IPS-20b (cell line): ENCODE measurements around the gene NACA2.

Experiments used
- H3K27ac ChIP-seq: one replicate; pipeline ENCODE4 v1.5.1; 2013; ENCODE audit warnings: low read length
- H3K27me3 ChIP-seq: 2 replicates; pipeline ENCODE4 v1.6.1; 2013; ENCODE audit warnings: mild to moderate bottlenecking, low read length, inconsistent platforms; ENCODE audit not compliant: insufficient read depth
- H3K36me3 ChIP-seq: 2 replicates; pipeline ENCODE4 v1.6.1; 2013; ENCODE audit warnings: low read depth, mild to moderate bottlenecking, inconsistent platforms, low read length, moderate library complexity; ENCODE audit not compliant: insufficient read depth
- H3K4me1 ChIP-seq: 2 replicates; pipeline ENCODE4 v1.6.1; 2013; ENCODE audit warnings: mild to moderate bottlenecking, control low read depth, inconsistent platforms, low read length, moderate library complexity; ENCODE audit not compliant: insufficient read depth
- H3K4me3 ChIP-seq: 2 replicates; pipeline ENCODE4 v1.5.1; 2013; ENCODE audit warnings: mild to moderate bottlenecking, low read length, inconsistent platforms
- H3K9ac ChIP-seq: 2 replicates; pipeline ENCODE4 v1.6.1; 2013; ENCODE audit warnings: low read depth, mild to moderate bottlenecking, inconsistent platforms, low read length, moderate library complexity
- H3K9me3 ChIP-seq: 2 replicates; pipeline ENCODE4 v1.6.1; 2013; ENCODE audit warnings: mild to moderate bottlenecking, low read depth, low read length, inconsistent platforms; ENCODE audit not compliant: insufficient read depth

Gene NACA2

DNA sequence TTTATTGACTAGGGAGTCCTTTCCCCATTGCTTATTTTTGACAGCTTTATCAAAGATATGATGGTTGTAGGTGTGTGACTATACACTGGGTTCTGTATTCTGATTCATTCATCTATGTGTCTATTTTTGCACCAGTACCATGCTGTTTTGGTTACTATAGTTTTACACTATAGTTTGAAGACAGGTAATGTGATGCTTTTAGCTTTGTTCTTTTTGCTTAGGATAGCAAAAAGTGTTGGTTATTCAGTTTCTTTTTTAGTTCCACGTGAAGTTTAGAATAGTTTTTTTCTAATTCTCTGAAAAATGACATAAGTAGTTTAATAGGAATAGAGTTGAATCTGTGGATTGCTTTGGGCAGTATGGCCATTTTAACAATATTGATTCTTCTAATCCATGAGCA lies 50.1 kb downstream of the NACA2 start:
- Histone ChIP-seq H3K4me1 (no peaks in the 10 kb centered on the region), H3K9me3 (peaks cover 9% of the 10 kb centered on the region; the same call in 1 of the 2 replicates), H3K9ac (no peak overlapping the region), H3K4me3 (no peak overlapping the region), H3K27me3 (no peaks in the 10 kb centered on the region), H3K27ac (no peak overlapping the region), H3K36me3 (no peaks in the 10 kb centered on the region)
